Activated B cell treated with CpG ODN at 0.5 μM for 24 hours (primary cell): ENCODE measurements around the gene ZNF594. TPM values are rescaled to one million over a fixed set of nuclear protein-coding genes. Genes with fewer than 3 reads are reported as not detected.

ENCODE experiments used
- ATAC-seq: fragments of 200-7000 bp; cut with Tn5 transposase; one replicate; pipeline ENCODE4 v1.10.0; 2021; ENCODE audit warnings: low read depth, mild to moderate bottlenecking, moderate library complexity
- CTCF ChIA-PET: fragments of 350-600 bp; sonication (Branson Sonifier 250); formaldehyde crosslinking; loops from one replicate; lab custom pipeline; 2021; ENCODE audit warnings: antibody characterized with exemption; lab: Charles Lee
- POLR2A ChIA-PET: fragments of 350-600 bp; sonication (Branson Sonifier 250); formaldehyde crosslinking; loops from one replicate; lab custom pipeline; 2021; ENCODE audit warnings: antibody characterized with exemption; lab: Charles Lee
- DNase-seq: peaks from one replicate; pipeline ENCODE4 v3.0.0; 2022
- H3K27ac Mint-ChIP-seq: one replicate; pipeline ENCODE4 v1.8.0; 2020; ENCODE audit warnings: mixed read lengths
- H3K27me3 Mint-ChIP-seq: one replicate; pipeline ENCODE4 v1.8.0; 2021; ENCODE audit warnings: mixed read lengths
- H3K36me3 Mint-ChIP-seq: one replicate; pipeline ENCODE4 v1.8.0; 2021; ENCODE audit warnings: low read depth, mixed read lengths
- H3K4me1 Mint-ChIP-seq: one replicate; pipeline ENCODE4 v1.8.0; 2021; ENCODE audit warnings: mixed read lengths
- H3K4me3 Mint-ChIP-seq: one replicate; pipeline ENCODE4 v1.8.0; 2020; ENCODE audit warnings: mild to moderate bottlenecking, mixed read lengths
- H3K9me3 Mint-ChIP-seq: one replicate; pipeline ENCODE4 v1.8.0; 2020; ENCODE audit warnings: mixed read lengths
- CTCF ChIP-seq: fragments of 200-600 bp; IDR thresholded peaks from one replicate; pipeline ENCODE4 v1.8.0; 2022; ENCODE audit warnings: antibody characterized with exemption, mild to moderate bottlenecking
- intact Hi-C: fragments of 100-400 bp; cut with micrococcal nuclease; formaldehyde crosslinking; loops from one replicate; pipeline ENCODE4 v1.15.1; 2024
- total RNA-seq: library from RNA; stranded (reverse); gene quantifications from 2 replicates; pipeline ENCODE4 v1.2.3, GENCODE V29; 2022

ZNF594 gene
- total RNA-seq, 1 donor from 2014 or later = 26.8 TPM

- ATAC-seq (no peak), DNase-seq (no peak)
- intact Hi-C loops = loop anchor here (5.0 to 10.0 kb wide), 3 partner anchors 97 to 207 kb away; partner anchors contain the start of gene CAMTA2
- Mint-ChIP-seq H3K27ac (no peak overlapping the region), H3K36me3 (peaks cover 18% of the 10 kb centered on the region), H3K9me3 (no peaks in the 10 kb centered on the region), H3K4me1 (peaks cover 52% of the 10 kb centered on the region), H3K27me3 (no peaks in the 10 kb centered on the region), H3K4me3 (no peak overlapping the region)
- CTCF ChIA-PET = interaction anchor here (0.8 to 12.3 kb wide), 5 partner anchors 29 to 113 kb away, joined by 3 to 127 read pairs (median 7); partner anchors contain the start of gene SCIMP
- TF ChIP-seq CTCF = no peak
- POLR2A ChIA-PET = interaction anchor here (0.7 to 2.1 kb wide), 3 partner anchors 43 to 246 kb away, joined by 3 to 6 read pairs (median 4); partner anchors contain the start of gene PFN1
These were observed 2.7 kb upstream of the ZNF594 start for GRCh38 chr17:5194346-5194745.

- DNase-seq = no peak
- CTCF ChIA-PET = no interaction called here
- TF ChIP-seq CTCF = no peak
- Mint-ChIP-seq H3K4me3 (no peak overlapping the region), H3K27me3 (no peaks in the 10 kb centered on the region), H3K27ac (no peak overlapping the region), H3K9me3 (peaks cover 39% of the 10 kb centered on the region), H3K4me1 (no peaks in the 10 kb centered on the region), H3K36me3 (peaks cover 73% of the 10 kb centered on the region)
- POLR2A ChIA-PET = no interaction called here
- intact Hi-C loops = no loop called here
- no peak for ATAC-seq
These were observed 7.4 kb downstream of the ZNF594 start for GRCh38 chr17:5184288-5184687.

GRCh38 chr17:5183410-5183793 is 8.3 kb downstream of the ZNF594 start:
- Mint-ChIP-seq H3K4me3 (no peak overlapping the region), H3K27me3 (no peaks in the 10 kb centered on the region), H3K27ac (no peak overlapping the region), H3K9me3 (peaks cover 39% of the 10 kb centered on the region), H3K4me1 (no peaks in the 10 kb centered on the region), H3K36me3 (peaks cover 78% of the 10 kb centered on the region)
- no peak for DNase-seq
- intact Hi-C loops = no loop called here
- no peak for TF ChIP-seq CTCF
- CTCF ChIA-PET = no interaction called here
- ATAC-seq = no peak
- POLR2A ChIA-PET = interaction anchor here (2.8 kb wide), 1 partner anchor 8 kb away, joined by 17 read pairs; the partner anchor contains the start of gene ZNF594

GRCh38 chr17:5182597-5183409 is 8.9 kb downstream of the ZNF594 start:
- DNase-seq (no peak), ATAC-seq (no peak)
- H3K27ac Mint-ChIP-seq = no peak overlapping the region
- H3K4me3 Mint-ChIP-seq = no peak overlapping the region
- no peaks in the 10 kb centered on the region for H3K27me3 Mint-ChIP-seq
- H3K9me3 Mint-ChIP-seq = peaks cover 37% of the 10 kb centered on the region
- no peaks in the 10 kb centered on the region for H3K4me1 Mint-ChIP-seq
- intact Hi-C loops = no loop called here
- CTCF ChIA-PET = interaction anchor here (1.5 kb wide), 1 partner anchor 16 kb away, joined by 3 read pairs; no protein-coding TSS in a partner anchor
- TF ChIP-seq CTCF = no peak
- POLR2A ChIA-PET = interaction anchor here (2.8 kb wide), 1 partner anchor 9 kb away, joined by 17 read pairs; the partner anchor contains the start of gene ZNF594
- peaks cover 75% of the 10 kb centered on the region for H3K36me3 Mint-ChIP-seq
